ENCODE data around the gene CEP19. TPM values are rescaled to one million over a fixed set of nuclear protein-coding genes. Genes with fewer than 3 reads are reported as not detected.

CEP19 gene
- total RNA-seq, 2 experiments from 2014 or later: 4.1 to 5.4 TPM

GRCh38 chr3:196670339-196670738, 41.7 kb downstream of the CEP19 start:
- Mint-ChIP-seq H3K27me3 (peaks cover 2% of the 10 kb centered on the region), H3K4me1 (peaks cover 3% of the 10 kb centered on the region), H3K9me3 (ENCODE audit: low read depth) (no peaks in the 10 kb centered on the region), H3K4me3 (no peak overlapping the region), H3K27ac (peak overlapping the region; percentile 56), H3K36me3 (peaks cover 1% of the 10 kb centered on the region)
- DNase-seq: no peak
- CTCF ChIA-PET: interaction anchor here (1.2 to 1.5 kb wide), 2 partner anchors 14 to 41 kb away, joined by 3 read pairs; no protein-coding TSS in a partner anchor
- ATAC-seq: no peak

DNA sequence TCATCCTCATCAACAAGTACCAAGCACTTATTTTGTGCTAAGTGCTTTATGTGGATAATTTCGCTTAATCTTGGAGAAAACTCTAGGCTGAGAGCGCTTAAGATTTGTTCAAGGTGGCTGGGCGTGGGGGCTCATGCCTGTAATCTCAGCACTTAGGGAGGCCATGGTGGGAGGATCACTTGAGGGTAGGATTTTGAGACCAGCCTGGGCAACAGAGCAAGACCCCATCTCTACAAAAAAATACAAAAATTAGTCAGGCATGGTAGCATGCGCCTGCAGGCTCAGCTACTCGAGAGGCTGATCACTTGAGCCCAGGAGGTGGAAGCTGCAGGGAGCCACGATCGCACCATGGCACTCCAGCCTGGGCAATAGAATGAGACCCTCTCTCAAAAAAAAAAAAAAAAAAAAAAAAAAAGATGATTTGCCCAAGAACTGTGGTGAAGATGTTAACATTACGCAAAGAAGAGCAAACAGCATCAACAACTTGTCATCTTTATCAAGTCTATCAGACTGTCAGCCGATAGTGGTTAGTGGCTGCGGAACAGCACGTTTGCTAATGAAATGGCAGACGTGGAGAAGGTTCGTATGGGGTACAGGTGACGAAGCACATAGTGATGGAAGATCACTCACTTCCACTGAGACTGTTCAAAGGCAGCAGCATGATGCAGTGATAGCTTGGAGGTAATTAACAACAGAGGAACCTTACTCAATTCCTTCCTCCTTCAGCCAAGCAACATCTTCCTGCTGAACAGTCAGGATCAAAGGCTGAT, 44.8 kb downstream of the CEP19 start:
- no peak overlapping the region for H3K27ac Mint-ChIP-seq
- CTCF ChIA-PET: interaction anchor here (0.8 kb wide), 1 partner anchor 82 kb away, joined by 3 read pairs; no protein-coding TSS in a partner anchor
- H3K4me1 Mint-ChIP-seq: peaks cover 3% of the 10 kb centered on the region
- H3K4me3 Mint-ChIP-seq: no peak overlapping the region
- H3K9me3 Mint-ChIP-seq (ENCODE audit: low read depth): no peaks in the 10 kb centered on the region
- H3K27me3 Mint-ChIP-seq: peaks cover 2% of the 10 kb centered on the region
- ATAC-seq: no peak
- DNase-seq: no peak
- H3K36me3 Mint-ChIP-seq: peaks cover 1% of the 10 kb centered on the region

- H3K9me3 Mint-ChIP-seq (ENCODE audit: low read depth): no peaks in the 10 kb centered on the region
- peaks cover 3% of the 10 kb centered on the region for H3K4me1 Mint-ChIP-seq
- ATAC-seq (no peak), DNase-seq (no peak)
- peaks cover 2% of the 10 kb centered on the region for H3K27me3 Mint-ChIP-seq
- CTCF ChIA-PET: no interaction called here
- peaks cover 8% of the 10 kb centered on the region for H3K36me3 Mint-ChIP-seq
- H3K27ac Mint-ChIP-seq: no peak overlapping the region
- H3K4me3 Mint-ChIP-seq: no peak overlapping the region
Measured at GRCh38 chr3:196666001-196666867, 45.8 kb downstream of the CEP19 start.

DNA sequence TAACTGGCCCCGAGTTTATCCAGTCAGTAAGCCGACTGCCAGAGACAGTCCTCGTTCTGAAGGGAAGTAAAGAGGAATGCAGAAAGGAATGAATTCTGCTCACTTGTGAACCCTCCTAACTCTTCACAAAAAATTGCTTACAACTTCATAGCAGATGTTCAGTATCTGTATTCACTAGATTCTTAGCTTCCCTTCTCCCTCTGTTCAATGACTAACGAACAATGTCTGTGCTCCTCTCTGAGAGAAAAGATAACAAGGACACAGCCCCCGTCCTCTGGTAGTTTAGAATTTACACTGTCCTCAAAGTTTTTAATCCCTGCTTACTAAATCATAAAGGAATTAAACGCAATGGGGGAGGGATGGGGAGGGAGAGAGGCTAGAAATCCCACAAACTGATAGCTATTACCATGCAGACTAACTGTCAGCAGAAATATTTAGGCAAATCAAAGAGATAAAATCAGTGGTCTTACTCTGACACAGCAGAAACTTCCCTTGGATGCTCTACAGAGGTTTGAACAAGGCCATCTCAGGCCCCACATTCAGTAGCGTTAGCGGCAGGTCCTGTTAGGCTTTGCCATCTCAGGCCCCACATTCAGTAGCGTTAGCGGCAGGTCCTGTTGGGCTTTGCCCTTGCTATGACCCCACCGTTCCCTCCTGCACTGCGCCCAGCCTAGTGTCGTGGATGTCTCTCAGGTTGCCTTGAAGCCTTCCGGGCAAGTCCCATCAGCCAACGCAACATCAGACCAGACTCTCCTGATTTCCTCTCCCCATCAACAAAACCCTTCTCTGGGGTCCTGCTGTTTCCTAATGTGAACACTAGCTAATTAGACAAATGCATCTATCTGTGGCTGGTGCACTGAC, 49.1 kb downstream of the CEP19 start:
- H3K27ac Mint-ChIP-seq: no peak overlapping the region
- H3K4me1 Mint-ChIP-seq: no peaks in the 10 kb centered on the region
- no peak overlapping the region for H3K4me3 Mint-ChIP-seq
- DNase-seq (no peak), ATAC-seq (no peak)
- CTCF ChIA-PET: no interaction called here
- no peaks in the 10 kb centered on the region for H3K9me3 Mint-ChIP-seq (ENCODE audit: low read depth)
- H3K27me3 Mint-ChIP-seq: no peaks in the 10 kb centered on the region
- peaks cover 25% of the 10 kb centered on the region for H3K36me3 Mint-ChIP-seq

GRCh38 chr3:196662033-196662432, 50.0 kb downstream of the CEP19 start:
- CTCF ChIA-PET: interaction anchor here (1.0 to 1.5 kb wide), 2 partner anchors 9 to 53 kb away, joined by 3 to 4 read pairs; no protein-coding TSS in a partner anchor
- ATAC-seq: no peak
- Mint-ChIP-seq H3K4me3 (no peak overlapping the region), H3K27ac (no peak overlapping the region), H3K27me3 (no peaks in the 10 kb centered on the region), H3K4me1 (no peaks in the 10 kb centered on the region), H3K36me3 (peaks cover 32% of the 10 kb centered on the region), H3K9me3 (ENCODE audit: low read depth) (no peaks in the 10 kb centered on the region)
- no peak for DNase-seq

- no peak for ATAC-seq
- no peak overlapping the region for H3K4me3 Mint-ChIP-seq
- no peaks in the 10 kb centered on the region for H3K27me3 Mint-ChIP-seq
- no peaks in the 10 kb centered on the region for H3K9me3 Mint-ChIP-seq (ENCODE audit: low read depth)
- no peak overlapping the region for H3K27ac Mint-ChIP-seq
- peaks cover 33% of the 10 kb centered on the region for H3K36me3 Mint-ChIP-seq
- H3K4me1 Mint-ChIP-seq: no peaks in the 10 kb centered on the region
- CTCF ChIA-PET: interaction anchor here (1.0 to 1.5 kb wide), 2 partner anchors 10 to 53 kb away, joined by 3 to 4 read pairs; no protein-coding TSS in a partner anchor
- DNase-seq: no peak
Measured at GRCh38 chr3:196661400-196661799, 50.6 kb downstream of the CEP19 start.

DNA sequence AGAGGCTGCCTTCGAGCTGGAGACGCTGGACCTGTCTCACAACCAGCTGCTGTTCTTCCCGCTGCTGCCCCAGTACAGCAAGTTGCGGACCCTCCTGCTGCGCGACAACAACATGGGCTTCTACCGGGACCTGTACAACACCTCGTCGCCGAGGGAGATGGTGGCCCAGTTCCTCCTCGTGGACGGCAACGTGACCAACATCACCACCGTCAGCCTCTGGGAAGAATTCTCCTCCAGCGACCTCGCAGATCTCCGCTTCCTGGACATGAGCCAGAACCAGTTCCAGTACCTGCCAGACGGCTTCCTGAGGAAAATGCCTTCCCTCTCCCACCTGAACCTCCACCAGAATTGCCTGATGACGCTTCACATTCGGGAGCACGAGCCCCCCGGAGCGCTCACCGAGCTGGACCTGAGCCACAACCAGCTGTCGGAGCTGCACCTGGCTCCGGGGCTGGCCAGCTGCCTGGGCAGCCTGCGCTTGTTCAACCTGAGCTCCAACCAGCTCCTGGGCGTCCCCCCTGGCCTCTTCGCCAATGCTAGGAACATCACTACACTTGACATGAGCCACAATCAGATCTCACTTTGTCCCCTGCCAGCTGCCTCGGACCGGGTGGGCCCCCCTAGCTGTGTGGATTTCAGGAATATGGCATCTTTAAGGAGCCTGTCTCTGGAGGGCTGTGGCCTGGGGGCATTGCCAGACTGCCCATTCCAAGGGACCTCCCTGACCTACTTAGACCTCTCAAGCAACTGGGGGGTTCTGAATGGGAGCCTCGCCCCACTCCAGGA, 51.5 kb downstream of the CEP19 start:
- Mint-ChIP-seq H3K27me3 (no peaks in the 10 kb centered on the region), H3K27ac (no peak overlapping the region), H3K9me3 (ENCODE audit: low read depth) (no peaks in the 10 kb centered on the region), H3K4me1 (no peaks in the 10 kb centered on the region), H3K4me3 (no peak overlapping the region), H3K36me3 (peaks cover 37% of the 10 kb centered on the region)
- DNase-seq: no peak
- ATAC-seq: no peak
- CTCF ChIA-PET: interaction anchor here (0.5 to 1.5 kb wide), 2 partner anchors 52 to 192 kb away, joined by 3 to 4 read pairs; no protein-coding TSS in a partner anchor

DNA sequence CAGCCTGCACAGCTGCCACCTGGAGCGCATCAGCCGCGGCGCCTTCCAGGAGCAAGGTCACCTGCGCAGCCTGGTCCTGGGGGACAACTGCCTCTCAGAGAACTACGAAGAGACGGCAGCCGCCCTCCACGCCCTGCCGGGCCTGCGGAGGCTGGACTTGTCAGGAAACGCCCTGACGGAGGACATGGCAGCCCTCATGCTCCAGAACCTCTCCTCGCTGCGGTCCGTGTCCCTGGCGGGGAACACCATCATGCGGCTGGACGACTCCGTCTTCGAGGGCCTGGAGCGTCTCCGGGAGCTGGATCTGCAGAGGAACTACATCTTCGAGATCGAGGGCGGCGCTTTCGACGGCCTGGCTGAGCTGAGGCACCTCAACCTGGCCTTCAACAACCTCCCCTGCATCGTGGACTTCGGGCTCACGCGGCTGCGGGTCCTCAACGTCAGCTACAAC, 52.1 kb downstream of the CEP19 start:
- H3K4me3 Mint-ChIP-seq: no peak overlapping the region
- H3K36me3 Mint-ChIP-seq: peaks cover 40% of the 10 kb centered on the region
- H3K4me1 Mint-ChIP-seq: no peaks in the 10 kb centered on the region
- ATAC-seq (no peak), DNase-seq (no peak)
- CTCF ChIA-PET: interaction anchor here (0.5 kb wide), 1 partner anchor 193 kb away, joined by 3 read pairs; no protein-coding TSS in a partner anchor
- no peaks in the 10 kb centered on the region for H3K9me3 Mint-ChIP-seq (ENCODE audit: low read depth)
- no peak overlapping the region for H3K27ac Mint-ChIP-seq
- no peaks in the 10 kb centered on the region for H3K27me3 Mint-ChIP-seq

Other genes starting within 250 kb of the CEP19 start
- gene RNF168, start 208.5 kb downstream of the CEP19 start, total RNA-seq: 10 to 100 TPM; 29.6 to 39.4 TPM
- not detected for gene SMCO1, start 196.9 kb downstream of the CEP19 start, total RNA-seq
- gene WDR53, start 143.7 kb downstream of the CEP19 start, total RNA-seq: 10 to 100 TPM; 22.2 to 23.1 TPM
- gene FBXO45, start 143.6 kb downstream of the CEP19 start, total RNA-seq: 10 to 100 TPM; 14.9 to 20.3 TPM
- 10 to 100 TPM; 37.5 to 47.8 TPM for gene NRROS, start 72.6 kb downstream of the CEP19 start, total RNA-seq
- gene PIGX, start 127 bp upstream of the CEP19 start, total RNA-seq: 10 to 100 TPM; 40.5 to 56.9 TPM
- gene PAK2, start 27.6 kb upstream of the CEP19 start, total RNA-seq: 100 to 1,000 TPM in 1 of 2 experiments, 10 to 100 TPM in 1; 86.4 to 118 TPM
- gene SENP5, start 155.7 kb upstream of the CEP19 start, total RNA-seq: 10 to 100 TPM; 39.8 to 42.0 TPM
- 10 to 100 TPM; 52.5 to 68.9 TPM for gene NCBP2, start 230.3 kb upstream of the CEP19 start, total RNA-seq